Measurements from ENCODE around the gene KCTD16.

Gene KCTD16

GRCh38 chr5:144170276-144171024 is at the start of gene KCTD16, which contains the start of gene YIPF5:
Gene KCTD16 (plus strand): TSS chr5:144170873.
Gene YIPF5 (minus strand): TSS chr5:144170659. CDS start chr5:144169955, 704 bp downstream.
- DNase-seq (ENCODE audit: low spot score): peak; percentile 96

- DNase-seq (ENCODE audit: low spot score): no peak
Observed at GRCh38 chr5:144121577-144121976, 49.1 kb upstream of the KCTD16 start.

DNA sequence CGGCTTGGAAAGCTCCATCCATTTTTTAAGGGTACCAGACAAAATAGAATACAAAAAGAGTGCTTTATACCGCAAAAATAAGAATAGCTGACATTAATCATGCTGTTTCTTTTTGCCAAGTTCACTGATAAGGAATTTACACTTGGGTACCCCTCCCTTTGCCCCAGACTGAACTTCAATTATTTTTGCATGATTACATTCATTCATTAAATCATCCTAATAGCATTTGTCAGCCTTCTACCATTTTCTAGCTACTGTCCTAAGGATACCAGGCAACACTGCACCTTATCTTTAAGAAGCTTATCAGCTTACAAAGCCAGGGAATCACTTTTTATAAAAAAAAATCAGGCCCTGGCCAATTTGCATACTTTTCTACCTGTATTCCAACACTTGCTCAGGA is 48.6 kb upstream of the KCTD16 start:
- no peak for DNase-seq (ENCODE audit: low spot score)

- no peak for DNase-seq (ENCODE audit: low spot score)
Observed at GRCh38 chr5:144122641-144123040, 48.0 kb upstream of the KCTD16 start.

GRCh38 chr5:144125163-144125726 is 45.4 kb upstream of the KCTD16 start:
- DNase-seq (ENCODE audit: low spot score): no peak

DNA sequence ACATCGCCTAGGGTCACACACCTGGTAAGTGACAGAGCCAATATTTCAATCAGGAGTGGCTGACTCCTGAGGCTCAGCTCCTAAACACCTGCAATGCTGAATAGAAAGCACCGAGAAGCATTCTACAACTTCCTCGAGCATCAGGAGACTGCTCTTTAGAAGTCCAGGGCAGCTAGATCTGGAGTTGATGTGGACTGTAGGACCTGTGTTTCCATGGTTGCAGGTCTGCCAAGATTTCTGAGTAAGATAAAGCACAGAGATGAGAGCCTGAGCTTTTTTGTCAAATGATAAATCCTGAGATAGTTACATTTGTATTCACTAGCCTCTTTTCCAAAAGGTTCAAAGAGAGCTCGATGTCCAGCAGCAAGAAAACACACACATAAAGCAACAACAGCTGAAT is 44.0 kb upstream of the KCTD16 start:
- no peak for DNase-seq (ENCODE audit: low spot score)

DNA sequence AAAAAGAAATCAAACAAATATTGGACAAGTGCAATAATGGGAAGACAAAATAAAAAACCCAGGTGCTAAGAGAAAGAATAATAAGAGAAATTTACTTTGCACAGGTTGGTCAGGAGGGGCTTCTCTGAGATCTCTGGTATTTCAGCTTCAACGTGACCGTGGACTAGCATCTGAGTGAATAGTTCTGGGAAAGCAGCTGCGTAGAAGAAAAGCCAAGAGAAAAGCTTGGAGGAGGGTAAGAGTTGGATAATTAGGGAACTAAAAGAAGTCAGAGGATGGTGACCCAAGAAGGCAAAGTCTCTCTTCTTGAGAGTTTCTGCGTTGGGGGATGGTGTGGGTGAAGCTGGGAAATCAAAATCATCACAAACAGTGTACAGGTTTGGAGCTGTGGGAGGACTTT is 41.8 kb upstream of the KCTD16 start:
- DNase-seq (ENCODE audit: low spot score): no peak

GRCh38 chr5:144130306-144130705 is 40.4 kb upstream of the KCTD16 start:
- DNase-seq (ENCODE audit: low spot score): no peak

- no peak for DNase-seq (ENCODE audit: low spot score)
Observed at GRCh38 chr5:144131261-144131660, 39.4 kb upstream of the KCTD16 start.

GRCh38 chr5:144133050-144133633 is 37.5 kb upstream of the KCTD16 start:
- DNase-seq (ENCODE audit: low spot score): no peak

DNA sequence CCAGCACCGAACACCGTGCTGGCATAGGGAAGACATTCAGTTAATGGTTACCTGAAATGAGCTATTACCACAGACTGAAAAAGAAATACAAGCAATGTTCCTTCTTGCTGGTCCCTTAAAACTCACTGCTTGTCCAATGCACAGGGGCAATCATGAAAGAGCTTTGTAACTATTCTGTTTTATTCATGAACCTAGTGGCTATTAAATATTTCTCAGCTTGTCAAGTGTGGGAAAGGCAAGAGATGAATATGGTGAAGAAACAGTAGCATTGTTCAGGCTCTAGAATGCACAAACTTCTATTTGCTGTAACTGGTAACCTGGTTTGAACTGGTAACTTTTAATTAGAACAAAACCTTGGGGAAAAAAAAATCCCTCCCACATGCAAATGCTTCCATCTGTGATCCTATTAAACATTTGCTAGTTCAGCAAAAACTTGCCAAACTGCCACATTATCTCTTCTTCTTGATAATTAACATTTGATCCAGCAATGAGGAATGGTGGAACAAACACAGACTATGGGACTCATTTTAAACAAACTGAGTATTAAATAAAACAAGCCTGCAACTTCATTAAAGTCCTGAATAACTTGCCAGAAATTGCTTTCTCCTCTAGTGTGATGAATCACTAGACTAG is 36.4 kb upstream of the KCTD16 start:
- no peak for DNase-seq (ENCODE audit: low spot score)

GRCh38 chr5:144135113-144135762 is 35.4 kb upstream of the KCTD16 start:
- no peak for DNase-seq (ENCODE audit: low spot score)

GRCh38 chr5:144139586-144139985 is 31.1 kb upstream of the KCTD16 start:
- no peak for DNase-seq (ENCODE audit: low spot score)

GRCh38 chr5:144141585-144141984 is 29.1 kb upstream of the KCTD16 start:
- DNase-seq (ENCODE audit: low spot score): no peak

DNA sequence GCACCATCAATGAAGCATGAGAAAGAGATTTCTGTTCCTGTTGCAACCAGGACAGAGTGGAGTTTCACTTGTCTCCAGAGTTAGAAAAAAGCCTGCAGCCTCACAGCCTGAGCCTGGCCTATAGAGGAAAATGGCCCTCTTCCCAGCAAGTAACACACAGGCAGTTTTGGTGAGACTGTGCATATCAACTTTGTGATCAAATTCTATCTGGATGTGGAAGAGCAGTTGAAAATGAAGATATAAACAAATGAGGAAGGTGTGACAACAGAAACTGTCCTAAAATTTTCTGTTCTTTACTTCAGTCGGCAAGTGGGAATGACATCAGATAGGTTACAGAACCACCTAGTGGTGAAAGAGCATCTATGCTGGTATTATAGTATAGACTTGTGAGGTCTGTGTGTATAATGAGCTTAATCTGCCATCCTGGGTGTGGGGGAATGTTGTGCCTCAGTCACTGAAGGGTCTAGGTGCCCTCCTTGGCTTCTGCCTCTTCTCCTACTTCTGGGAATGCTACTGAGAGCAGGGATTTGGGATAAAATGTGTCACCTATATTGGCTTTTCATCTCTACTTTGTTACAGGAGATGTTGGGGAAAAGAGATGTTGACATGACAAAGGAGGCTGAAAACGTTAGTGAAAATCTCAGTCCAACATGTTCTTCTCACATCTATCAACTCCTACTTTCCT is 28.4 kb upstream of the KCTD16 start:
- DNase-seq (ENCODE audit: low spot score): no peak

DNA sequence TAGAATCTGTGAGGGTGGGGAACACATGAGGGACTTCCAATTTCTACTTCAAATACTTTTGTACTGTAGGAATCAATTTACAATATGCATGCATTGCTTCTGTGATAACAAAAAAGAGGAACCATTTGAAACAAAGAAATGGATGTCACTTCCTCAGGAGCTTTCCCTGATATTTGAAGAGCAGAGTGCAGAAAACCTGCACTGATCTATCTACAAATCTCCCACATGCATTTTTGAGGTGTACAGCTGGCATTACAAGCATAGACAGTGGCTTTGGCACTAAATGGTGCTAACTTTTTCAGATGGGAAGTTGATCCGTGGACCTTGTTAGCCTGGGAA is 27.9 kb upstream of the KCTD16 start:
- no peak for DNase-seq (ENCODE audit: low spot score)

- DNase-seq (ENCODE audit: low spot score): no peak
Observed at GRCh38 chr5:144143625-144144024, 27.0 kb upstream of the KCTD16 start.

GRCh38 chr5:144144956-144145751 is 25.5 kb upstream of the KCTD16 start:
- DNase-seq (ENCODE audit: low spot score): no peak

GRCh38 chr5:144151026-144151425 is 19.6 kb upstream of the KCTD16 start:
- no peak for DNase-seq (ENCODE audit: low spot score)

DNA sequence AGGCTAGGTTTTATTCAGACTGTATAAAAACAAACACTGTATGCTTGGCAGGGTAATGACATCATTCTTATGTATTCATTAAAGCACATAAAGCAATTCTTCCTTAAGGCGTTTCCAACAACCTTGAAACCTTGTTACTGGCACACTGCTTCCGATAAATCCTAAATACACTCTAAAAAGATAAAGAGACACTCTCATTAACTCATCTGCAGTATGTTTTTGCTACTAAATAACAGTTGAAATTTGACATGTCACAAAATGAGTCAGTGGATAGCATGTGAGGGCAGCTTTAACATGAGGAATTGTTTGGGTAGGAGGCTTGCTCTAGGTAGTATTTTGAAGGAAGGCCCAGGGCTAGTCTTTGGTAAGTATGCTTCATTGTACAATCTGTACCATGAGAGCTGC is 13.9 kb upstream of the KCTD16 start:
- DNase-seq (ENCODE audit: low spot score): no peak

GRCh38 chr5:144162686-144163085 is 8.0 kb upstream of the KCTD16 start:
- no peak for DNase-seq (ENCODE audit: low spot score)
